Neutrophil (primary cell): ENCODE data around the gene RGS12.

Experiments used
- H3K27ac ChIP-seq: fragments of 200-600 bp; sonication (generic); 2 replicates; pipeline ENCODE4 v1.5.1; 2016; ENCODE audit warnings: mild to moderate bottlenecking, moderate library complexity
- H3K27me3 ChIP-seq: fragments of 200-600 bp; sonication (generic); 2 replicates; pipeline ENCODE4 v1.6.0; 2016; ENCODE audit warnings: mild to moderate bottlenecking
- H3K36me3 ChIP-seq: fragments of 200-600 bp; sonication (generic); 2 replicates; pipeline ENCODE4 v1.5.1; 2017
- H3K4me1 ChIP-seq, 2 experiments: fragments of 200-600 bp in 1 of 2; sonication (generic) in 1 of 2; 1 replicate in 1 of 2; 2 replicates in 1 of 2; pipeline versions ENCODE4 v1.5.1 to v1.6.1; 2013 to 2016; ENCODE audit warnings: low read depth in 1 of 2, low read length in 1 of 2, mild to moderate bottlenecking in 1 of 2, moderate library complexity in 1 of 2; ENCODE audit not compliant: control insufficient read depth in 1 of 2, insufficient read depth in 1 of 2
- H3K4me3 ChIP-seq, 2 experiments: fragments of 200-600 bp in 1 of 2; sonication (generic) in 1 of 2; 1 replicate in 1 of 2; 2 replicates in 1 of 2; pipeline ENCODE4 v1.5.1; 2013 to 2016; ENCODE audit warnings: low read depth in 1 of 2, low read length in 1 of 2, mild to moderate bottlenecking in 1 of 2, moderate library complexity in 1 of 2
- H3K9me3 ChIP-seq: fragments of 200-600 bp; sonication (generic); 2 replicates; pipeline ENCODE4 v1.5.1; 2016
- TF ChIP-seq, protein P1 (sequence below): fragments of 200-600 bp; sonication (generic); IDR thresholded peaks from 2 replicates; pipeline ENCODE4 v1.5.1; 2016; ENCODE audit warnings: antibody characterized with exemption

The RGS12 gene

DNA sequence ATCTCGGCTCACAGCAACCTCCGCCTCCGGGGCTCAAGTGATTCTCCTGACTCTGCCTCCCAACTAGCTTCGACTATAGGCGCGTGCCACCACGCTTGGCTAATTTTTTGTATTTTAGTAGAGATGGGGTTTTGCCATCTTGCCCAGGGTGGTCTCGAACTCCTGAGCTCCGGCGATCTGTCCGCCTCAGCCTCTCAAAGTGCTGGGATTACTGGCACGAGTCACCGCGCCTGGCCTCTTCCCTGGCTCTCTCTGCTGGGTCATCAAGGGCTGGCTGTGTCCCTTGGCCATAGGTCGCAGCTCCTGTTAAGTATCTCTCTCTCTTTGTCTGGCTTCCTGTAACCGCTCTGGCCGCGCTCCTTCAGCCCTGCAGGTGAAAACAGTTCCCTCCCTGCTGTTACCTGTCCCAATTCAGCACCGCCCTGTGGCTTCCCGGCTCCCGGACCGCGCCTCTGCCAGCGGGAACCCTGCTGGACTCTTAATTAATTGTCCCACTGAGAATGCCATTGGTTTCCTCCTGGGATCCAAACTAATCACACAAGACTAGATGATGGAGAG lies 1.3 kb upstream of the RGS12 start:
- H3K9me3 ChIP-seq = no peaks in the 10 kb centered on the region
- H3K36me3 ChIP-seq = no peaks in the 10 kb centered on the region
- TF ChIP-seq, protein P1, sequence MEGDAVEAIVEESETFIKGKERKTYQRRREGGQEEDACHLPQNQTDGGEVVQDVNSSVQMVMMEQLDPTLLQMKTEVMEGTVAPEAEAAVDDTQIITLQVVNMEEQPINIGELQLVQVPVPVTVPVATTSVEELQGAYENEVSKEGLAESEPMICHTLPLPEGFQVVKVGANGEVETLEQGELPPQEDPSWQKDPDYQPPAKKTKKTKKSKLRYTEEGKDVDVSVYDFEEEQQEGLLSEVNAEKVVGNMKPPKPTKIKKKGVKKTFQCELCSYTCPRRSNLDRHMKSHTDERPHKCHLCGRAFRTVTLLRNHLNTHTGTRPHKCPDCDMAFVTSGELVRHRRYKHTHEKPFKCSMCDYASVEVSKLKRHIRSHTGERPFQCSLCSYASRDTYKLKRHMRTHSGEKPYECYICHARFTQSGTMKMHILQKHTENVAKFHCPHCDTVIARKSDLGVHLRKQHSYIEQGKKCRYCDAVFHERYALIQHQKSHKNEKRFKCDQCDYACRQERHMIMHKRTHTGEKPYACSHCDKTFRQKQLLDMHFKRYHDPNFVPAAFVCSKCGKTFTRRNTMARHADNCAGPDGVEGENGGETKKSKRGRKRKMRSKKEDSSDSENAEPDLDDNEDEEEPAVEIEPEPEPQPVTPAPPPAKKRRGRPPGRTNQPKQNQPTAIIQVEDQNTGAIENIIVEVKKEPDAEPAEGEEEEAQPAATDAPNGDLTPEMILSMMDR = no peak
- H3K4me3 ChIP-seq = peak overlapping the region; percentile 64 to 77
- H3K27me3 ChIP-seq = peaks cover 93% of the 10 kb centered on the region
- no peak overlapping the region for H3K27ac ChIP-seq
- H3K4me1 ChIP-seq = peaks cover 12 to 14% of the 10 kb centered on the region in 2 experiments

DNA sequence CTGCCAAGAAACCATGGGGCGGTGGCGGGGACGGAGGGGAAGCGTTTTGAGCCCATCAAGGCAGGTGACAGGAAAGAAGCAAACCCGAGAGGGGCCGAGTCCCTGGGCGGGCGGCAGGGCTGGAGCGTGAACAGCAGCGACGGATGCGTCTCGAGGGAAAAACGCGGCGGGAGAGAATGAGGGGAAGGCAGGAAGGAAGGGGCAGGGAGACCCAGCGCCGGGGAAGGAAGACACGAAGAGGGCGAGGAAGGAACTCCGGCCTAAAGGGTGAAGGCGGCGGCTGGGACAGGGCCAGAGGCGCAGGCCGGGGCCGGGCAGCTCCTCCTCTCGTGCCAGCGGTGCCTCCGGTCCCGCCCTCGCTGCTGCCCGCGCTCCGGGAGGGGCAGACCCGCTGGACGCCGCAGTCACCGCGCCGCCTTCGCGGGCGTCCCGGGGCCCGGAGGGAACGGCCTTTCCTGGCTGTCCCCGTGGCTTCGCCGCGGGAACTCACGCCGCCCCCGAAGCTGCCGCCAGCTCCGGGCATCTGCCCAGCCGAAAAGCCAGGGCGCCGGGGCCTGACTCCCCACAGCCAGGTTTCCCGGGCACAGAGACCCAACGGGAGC lies 751 bp upstream of the RGS12 start:
- Histone ChIP-seq H3K27ac (peak overlapping the region; percentile 23), H3K4me1 (peaks cover 12 to 14% of the 10 kb centered on the region in 2 experiments)

DNA sequence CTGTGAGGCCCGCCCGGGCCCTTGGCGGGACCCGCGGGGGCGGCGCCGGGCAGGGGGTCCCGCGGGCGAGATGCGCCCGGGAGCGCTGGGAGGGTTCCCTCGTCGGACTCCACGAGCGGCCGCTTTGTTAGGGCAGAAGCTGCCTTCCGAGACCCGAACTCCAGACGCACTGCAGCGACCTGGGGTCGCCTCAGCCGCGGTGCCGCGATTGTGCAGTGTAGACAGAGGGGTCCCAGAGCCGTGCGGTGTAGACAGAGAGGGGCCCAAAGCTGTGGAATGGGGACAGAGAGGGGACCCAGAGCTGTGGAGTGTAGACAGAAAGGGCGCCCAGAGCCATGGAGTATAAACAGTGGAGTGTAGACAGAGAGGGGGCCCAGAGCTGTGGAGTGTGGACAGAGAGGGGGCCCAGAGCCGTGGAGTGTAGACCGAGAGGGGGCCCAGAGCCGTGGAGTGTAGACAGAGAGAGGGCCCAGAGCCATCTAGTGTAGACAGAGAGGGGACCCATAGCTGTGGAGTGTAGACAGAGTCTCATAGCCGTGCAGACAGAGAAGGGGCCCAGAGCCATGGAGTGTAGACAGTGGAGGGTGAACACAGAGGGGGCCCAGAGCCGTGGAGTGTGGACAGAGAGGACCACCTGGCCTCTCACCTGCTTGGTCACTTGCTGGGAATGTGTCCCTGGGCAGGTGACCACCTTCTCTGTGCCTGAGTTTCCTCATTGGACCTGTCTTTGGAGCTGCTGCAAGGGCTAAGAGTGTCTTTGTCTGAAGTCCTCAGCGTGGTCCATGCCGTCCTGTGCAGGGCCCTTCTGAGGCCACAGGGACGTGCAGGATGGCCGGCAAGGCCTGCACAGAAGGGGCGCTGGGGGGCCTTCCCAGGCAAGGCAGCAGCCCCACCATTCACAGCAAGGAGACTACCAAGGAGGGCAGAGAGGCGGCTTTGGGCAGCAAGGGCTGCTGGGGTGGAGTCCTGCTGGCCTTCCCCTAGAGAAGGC lies 875 bp downstream of the RGS12 start:
- Histone ChIP-seq H3K27ac (no peak overlapping the region), H3K36me3 (no peaks in the 10 kb centered on the region), H3K4me1 (peaks cover 12 to 14% of the 10 kb centered on the region in 2 experiments), H3K4me3 (peak overlapping the region in 1 of 2 experiments; percentile 36), H3K27me3 (peaks cover 88% of the 10 kb centered on the region), H3K9me3 (no peaks in the 10 kb centered on the region)
- TF ChIP-seq, protein P1 = no peak

More for the DNA sequence above, 751 bp upstream of the RGS12 start:
- no peaks in the 10 kb centered on the region for H3K9me3 ChIP-seq
- H3K36me3 ChIP-seq = no peaks in the 10 kb centered on the region
- peaks cover 91% of the 10 kb centered on the region for H3K27me3 ChIP-seq
- TF ChIP-seq, protein P1 = no peak
- peak overlapping the region; percentile 64 to 77 for H3K4me3 ChIP-seq

DNA sequence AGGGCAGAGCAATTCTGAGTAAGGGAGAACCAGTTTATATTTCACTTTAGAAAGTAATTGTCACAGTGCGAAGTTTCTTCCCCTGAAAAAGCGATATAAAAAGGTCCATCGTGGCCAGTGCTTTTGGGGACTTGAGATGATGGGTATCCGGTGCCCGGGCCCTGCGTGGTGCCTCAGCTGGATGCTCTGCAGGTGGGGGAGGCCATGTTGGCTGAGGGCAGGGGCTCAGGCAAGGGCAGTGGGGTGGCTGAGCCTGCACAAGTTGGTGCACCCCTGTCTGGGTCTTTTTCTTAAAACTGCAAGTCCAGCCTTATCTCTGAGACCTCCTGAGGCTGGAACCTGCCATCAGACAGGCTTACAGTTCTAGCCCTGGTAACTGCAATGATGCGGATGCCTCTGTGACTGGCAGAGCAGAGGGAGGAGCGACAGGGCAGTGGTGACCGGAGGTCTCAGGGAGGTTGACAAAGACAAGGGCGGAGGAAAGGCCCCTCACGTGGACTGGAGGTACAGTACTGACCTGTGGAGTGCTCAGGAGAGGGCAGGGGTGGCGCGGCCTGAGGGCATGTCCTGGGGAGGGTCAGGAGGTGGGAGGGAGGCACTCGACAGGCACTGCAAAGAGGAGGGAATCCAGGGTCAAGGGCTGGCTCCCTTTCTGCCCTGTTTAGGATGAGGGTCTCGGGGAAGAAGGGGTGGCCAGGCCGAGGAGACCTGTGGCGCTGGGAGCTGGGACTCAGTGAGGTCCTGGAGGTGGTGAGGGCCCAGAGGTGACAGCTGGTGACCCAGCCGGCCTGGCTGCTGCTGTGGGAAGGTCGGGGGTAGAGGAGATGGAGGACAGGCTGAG lies 1.8 kb downstream of the RGS12 start:
- Histone ChIP-seq H3K4me3 (no peak overlapping the region), H3K36me3 (no peaks in the 10 kb centered on the region), H3K9me3 (no peaks in the 10 kb centered on the region), H3K27ac (no peak overlapping the region), H3K4me1 (peaks cover 12 to 14% of the 10 kb centered on the region in 2 experiments), H3K27me3 (peaks cover 88% of the 10 kb centered on the region)
- TF ChIP-seq, protein P1 = no peak
